ENCODE results near the gene CIB2. TPM values are rescaled to one million over a fixed set of nuclear protein-coding genes. Genes with fewer than 3 reads are reported as not detected.

The CIB2 gene
- total RNA-seq, 1 experiment from 2014 or later, result 4.0 TPM

Other genes with a start within 250 kb of the CIB2 start
- 30.6 and 31.4 TPM in 2 replicates for gene TBC1D2B, start 53.7 kb downstream of the CIB2 start, total RNA-seq (2014; rRNA removed; shearing (Covaris generic); ENCODE audit: low replicate concordance)
- gene SH2D7, start 38.9 kb downstream of the CIB2 start, total RNA-seq (2014; rRNA removed; shearing (Covaris generic); ENCODE audit: low replicate concordance), result not detected in 2 replicates
- gene IDH3A, start 17.9 kb upstream of the CIB2 start, total RNA-seq (2014; rRNA removed; shearing (Covaris generic); ENCODE audit: low replicate concordance), result 67.3 and 87.9 TPM in 2 replicates
- not detected in 2 replicates for gene ACSBG1, start 103.1 kb upstream of the CIB2 start, total RNA-seq (2014; rRNA removed; shearing (Covaris generic); ENCODE audit: low replicate concordance)
- gene DNAJA4, start 133.1 kb upstream of the CIB2 start, total RNA-seq (2014; rRNA removed; shearing (Covaris generic); ENCODE audit: low replicate concordance), result not detected in 2 replicates
- gene SKIC8, start 168.2 kb upstream of the CIB2 start, total RNA-seq (2014; rRNA removed; shearing (Covaris generic); ENCODE audit: low replicate concordance), result 188 and 259 TPM in 2 replicates
- gene CRABP1, start 208.9 kb upstream of the CIB2 start, total RNA-seq (2014; rRNA removed; shearing (Covaris generic); ENCODE audit: low replicate concordance), result not detected in 2 replicates

Measured in MG63 (cell line).